GM21825 (cell line): ENCODE data around the gene CRIP1.

ENCODE experiments used
- ATAC-seq: cut with Tn5 transposase; IDR thresholded peaks from one replicate; pipeline ENCODE4 v1.9.1; 2021; ENCODE audit warnings: mild to moderate bottlenecking, moderate library complexity; ENCODE audit not compliant: unreplicated experiment

The CRIP1 gene, protein sequence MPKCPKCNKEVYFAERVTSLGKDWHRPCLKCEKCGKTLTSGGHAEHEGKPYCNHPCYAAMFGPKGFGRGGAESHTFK

DNA sequence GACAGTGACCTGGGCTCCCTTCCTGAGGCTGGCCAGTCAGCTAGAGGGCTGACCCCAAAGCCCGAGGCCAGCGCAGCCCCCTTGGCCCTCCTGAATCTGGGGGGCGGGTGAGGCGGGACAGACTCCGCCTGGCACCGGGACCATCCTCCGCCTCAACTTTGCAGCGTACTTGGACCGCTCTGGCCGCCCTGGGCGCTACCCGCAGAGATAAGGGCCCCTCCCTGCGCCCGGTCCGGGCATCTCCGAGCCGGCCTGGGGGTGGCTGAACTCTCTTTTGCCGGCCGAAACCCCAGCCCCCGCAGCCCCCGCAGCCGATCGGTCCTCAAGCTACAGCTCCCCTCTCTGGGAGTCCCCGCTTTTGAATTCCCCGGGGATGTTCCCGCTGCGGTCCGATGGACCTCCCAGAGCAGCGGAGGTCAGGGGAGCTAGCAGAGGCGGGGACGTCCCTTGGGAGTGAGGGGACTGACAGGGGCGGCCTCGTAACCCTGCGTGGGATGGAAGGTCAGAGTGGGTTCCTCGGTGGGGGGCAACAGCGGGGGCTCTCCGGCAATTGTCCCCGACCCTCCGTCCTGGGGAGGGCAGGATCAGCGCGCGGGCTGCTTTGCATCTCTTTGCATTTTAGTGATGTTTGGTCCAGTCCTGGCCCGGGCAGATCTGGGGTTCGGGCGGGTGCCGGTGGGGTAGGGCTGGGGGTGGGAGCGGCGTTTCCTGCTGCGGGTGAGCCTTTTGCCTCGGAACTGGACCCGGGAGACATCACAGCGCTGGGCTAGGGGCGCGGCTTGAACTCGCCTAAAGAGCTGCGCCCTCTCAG is at the start of gene CRIP1:
CRIP1 (plus strand) TSS at position 724 of the 811 bp plus-strand sequence. CDS start 374 bp downstream, outside the sequence.
- ATAC-seq = no peak

DNA sequence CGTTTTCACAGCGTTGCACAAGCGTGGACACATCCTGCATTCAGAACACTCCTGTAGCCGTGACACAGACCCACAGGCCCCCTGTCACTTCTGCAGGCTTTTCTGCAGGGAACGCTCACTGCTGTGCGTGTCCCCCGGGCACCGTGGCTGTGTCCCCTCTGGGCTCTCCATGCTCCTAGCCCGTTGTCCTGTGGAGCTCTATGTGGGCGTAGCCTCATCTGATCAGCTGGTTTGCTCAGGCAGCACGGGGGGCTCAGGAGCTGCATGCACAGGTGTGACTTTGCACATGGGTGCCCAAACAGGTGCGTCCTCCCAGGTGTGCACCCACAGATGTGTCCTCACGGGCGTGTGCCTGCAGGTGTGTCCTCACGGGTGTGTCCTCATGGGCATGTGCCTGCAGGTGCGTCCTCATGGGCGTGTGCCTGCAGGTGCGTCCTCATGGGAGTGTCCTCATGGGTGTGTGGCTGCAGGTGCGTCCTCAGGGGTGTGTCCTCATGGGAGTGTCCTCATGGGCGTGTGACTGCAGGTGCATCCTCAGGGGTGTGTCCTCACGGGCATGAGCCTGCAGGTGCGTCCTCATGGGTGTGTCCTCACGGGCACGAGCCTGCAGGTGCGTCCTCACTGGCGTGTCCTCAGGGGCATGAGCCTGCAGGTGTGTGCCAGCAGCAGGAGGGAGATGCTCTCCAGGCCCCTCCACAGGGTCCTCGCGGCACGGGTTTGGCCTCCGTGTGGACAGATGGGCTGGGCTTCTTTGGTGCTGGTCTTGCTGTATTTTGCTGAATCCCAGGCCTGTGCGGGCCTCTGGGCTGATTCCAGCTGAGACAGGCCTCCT is 49.6 kb upstream of the CRIP1 start:
- no peak for ATAC-seq

DNA sequence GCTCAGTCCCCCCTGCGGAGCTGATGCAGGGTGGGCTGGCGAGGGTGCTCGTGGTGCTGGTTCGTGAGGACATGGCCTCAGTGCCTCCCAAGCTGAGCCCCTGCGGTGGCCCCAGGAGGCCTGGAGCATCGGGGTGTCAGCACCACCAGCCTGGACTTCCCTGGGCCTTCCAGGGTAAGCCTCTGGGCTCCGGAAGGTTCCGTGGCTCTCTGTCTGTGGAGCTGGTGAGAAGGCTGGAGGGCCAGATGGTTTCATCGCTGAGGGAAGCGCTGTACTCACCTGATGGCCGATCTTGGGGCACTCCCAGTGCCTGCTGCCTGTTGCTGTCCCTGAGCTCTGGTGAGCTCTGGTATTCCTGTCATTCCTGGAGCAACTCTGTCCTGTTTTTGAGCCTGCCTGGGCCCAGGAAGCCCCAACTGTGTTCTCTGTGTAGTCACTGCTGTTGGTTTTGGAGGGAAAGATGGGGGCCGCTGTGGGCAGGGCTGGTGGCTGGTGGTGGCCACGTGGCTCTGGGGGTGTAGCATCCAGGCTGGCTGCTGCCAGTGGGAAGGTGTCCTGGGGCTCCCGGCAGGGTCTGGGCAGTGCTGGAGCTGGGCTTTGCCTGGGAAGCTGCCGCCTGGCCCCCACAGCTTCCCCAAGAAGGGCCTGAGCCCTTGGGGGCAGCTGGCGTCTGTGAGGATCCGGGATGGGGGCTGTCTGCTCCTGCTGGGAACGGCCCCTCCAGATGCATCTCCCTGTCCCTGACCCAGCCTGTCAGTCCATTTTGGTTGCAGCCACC is 48.8 kb upstream of the CRIP1 start:
- no peak for ATAC-seq

GRCh38 chr14:105439179-105439578 is 47.5 kb upstream of the CRIP1 start:
- ATAC-seq = no peak

DNA sequence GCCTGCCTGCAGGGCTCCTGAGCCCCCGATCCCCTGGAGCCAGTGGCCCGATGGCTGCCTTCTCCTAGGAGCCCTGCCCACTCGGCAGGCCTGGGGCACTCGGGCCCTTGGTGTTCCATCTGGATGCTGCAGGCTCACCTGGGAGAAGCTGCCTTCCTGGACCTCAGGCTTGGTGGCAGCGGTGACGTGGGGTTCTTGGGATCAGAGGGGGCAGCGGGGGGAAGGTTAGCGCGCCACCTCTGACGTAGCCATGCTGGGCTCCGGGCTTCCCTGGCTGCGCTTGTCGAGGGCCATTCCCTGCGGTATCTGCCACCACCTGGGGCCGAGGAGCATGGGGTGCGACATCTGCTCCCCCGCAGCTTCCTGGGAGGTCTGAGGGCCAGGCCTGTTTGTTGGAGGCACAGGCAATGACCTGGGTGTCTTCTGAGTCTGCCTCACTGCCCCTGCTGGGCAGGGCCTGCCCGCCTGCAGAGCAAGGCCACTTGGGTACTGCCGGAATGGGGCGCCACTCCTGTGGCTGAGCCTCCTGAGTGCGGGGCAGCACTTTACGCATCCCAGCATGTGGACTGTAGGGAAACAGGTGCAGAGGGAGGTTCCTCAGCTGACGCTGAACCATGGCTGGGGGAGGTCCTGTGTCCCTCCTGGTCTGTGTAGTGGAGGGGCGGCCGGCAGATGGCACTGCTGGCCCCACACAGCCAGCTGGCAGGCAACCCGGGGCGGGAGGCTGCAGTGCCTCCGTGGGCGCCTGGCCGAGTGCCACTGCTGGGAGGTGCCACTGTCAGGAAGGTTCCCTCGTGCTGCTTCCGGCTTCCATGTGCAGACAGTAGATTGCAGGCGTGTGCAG is 46.8 kb upstream of the CRIP1 start:
- no peak for ATAC-seq

GRCh38 chr14:105440554-105440900 is 46.2 kb upstream of the CRIP1 start:
- ATAC-seq = no peak

- ATAC-seq = no peak
Measured at GRCh38 chr14:105440992-105441391, 45.7 kb upstream of the CRIP1 start.

DNA sequence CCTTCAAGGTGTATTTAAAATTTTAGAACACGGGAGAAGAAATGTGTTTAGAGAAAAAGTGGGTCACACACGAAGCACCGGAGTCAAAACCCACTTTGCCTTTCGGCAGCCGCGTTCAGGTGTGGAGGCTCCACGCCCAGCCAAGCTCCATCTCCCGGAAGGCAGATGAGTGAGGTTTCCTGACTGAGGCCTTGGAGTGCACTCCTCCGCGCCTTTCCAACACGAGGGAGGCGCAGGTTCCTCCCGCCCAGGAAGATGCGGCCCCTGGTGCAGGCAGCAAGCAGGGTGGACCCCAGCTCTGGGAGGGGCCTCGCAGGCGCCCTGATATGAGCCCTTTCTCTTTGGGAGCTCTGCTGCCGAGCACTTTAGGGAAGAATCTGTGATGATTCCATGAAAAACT is 44.6 kb upstream of the CRIP1 start:
- no peak for ATAC-seq

DNA sequence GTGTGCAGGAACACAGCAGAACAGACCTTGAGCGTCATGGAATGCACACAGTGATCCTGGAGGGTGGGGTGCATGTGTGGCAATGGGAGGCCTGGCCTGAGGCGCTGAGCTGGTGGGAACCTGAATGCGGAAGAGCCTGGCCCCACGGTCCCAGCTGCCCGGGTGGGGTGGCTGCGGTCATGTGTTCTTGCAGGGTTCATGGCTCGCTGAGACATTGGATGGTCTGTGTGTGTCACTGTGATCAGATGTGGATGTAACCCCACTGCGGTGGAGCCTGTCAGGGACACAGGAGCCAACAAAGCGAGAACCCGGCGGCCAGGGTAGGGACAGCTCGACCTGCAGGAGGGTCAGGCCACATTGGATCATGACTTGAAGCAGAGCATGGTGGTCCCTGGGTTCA is 43.9 kb upstream of the CRIP1 start:
- ATAC-seq = no peak

GRCh38 chr14:105444859-105445258 is 41.8 kb upstream of the CRIP1 start:
- no peak for ATAC-seq

GRCh38 chr14:105445290-105445689 is 41.4 kb upstream of the CRIP1 start:
- ATAC-seq = no peak

DNA sequence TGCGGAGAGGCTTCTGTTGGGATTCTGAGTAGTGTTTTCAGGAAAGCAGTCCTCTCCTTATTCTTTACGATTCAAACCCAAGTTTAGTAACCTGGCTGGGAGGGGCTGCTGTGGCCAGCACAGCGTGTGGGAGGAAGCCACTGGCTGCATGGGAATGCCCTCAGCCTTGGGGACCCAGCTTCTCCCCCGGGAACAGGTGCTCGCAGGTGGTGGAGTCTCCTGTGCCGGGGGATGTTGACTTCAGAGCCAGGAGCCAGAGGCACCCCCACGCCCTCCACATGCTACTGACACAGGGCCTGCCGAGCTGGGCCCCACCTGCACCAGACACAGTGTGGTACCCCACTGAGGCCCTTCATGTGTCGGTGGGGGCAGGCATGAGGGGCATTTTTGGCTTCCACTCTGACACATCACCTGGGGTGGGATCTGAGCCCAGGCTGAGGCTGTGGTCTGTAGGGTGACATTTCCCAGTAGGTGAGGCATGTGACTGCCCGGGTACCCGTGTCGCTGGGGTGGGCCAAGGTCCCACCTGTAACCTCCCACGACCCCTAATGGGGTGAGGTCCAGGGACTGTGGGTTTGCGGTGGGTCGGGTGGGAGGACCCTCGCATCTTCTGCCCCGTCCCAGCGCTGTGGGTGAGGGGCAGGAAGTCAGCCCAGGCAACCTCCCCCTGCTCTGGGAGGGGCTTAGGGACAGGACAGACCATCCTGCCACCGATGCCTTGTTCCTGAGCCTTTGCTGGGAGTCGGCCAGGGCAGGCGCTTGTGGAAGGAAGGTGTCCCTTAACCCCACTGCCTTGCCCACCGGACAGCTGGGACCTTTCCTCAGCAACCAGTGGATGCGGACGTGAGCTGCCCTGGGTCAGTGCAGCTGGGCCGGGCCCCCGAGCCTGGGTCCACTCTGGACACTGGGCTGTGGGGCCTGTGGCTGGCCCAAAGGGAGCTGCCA is 40.5 kb upstream of the CRIP1 start:
- no peak for ATAC-seq

GRCh38 chr14:105446971-105447370 is 39.7 kb upstream of the CRIP1 start:
- ATAC-seq = no peak

DNA sequence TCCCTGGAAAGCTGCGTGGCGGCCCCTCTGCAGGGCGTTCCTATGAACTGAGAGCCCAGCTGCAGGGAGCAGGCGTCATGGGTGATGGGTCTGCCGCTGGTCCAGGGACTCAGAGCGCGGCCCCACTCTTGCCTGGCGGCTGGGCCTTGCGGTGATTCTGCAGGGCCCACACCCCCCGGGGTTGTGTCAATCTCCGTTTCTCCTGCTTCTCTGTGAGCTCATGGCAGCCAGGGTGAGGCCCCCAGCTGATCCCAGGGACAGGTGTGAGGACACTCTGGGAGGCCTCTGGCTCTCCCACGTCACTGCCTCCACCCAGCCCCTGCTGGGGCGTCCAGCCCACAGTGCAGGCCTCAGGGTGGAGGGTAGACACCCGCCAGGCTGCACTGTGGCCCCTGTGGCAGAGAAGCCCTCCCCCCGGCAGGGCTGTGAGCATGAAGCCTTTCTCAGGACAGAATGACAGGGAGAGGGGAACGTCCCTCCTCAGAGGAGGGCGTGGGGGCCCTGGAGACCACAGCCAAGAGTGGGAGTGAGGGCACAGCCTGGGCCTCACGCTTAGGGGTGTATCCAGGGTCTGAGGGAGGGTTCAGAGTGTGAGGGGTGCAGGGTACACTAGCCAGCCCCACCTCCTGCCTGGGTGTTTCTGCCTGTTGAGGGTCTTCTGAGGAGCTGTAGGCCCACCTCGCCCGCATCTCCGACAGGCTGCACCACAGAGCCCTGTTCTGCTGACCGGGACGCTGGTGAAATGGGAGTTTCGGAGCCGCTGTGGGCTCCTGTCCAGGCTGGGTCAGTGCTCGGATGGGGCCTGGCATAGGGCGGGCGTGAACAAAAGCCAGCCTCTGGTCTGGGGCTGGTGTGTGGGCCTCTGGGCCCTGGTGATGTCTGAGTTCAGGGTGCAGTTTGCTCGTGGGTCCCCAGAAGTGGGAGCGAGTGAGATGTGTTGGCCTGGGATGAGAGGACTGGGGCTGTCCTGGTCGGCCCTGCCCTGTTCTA is 38.7 kb upstream of the CRIP1 start:
- no peak for ATAC-seq

DNA sequence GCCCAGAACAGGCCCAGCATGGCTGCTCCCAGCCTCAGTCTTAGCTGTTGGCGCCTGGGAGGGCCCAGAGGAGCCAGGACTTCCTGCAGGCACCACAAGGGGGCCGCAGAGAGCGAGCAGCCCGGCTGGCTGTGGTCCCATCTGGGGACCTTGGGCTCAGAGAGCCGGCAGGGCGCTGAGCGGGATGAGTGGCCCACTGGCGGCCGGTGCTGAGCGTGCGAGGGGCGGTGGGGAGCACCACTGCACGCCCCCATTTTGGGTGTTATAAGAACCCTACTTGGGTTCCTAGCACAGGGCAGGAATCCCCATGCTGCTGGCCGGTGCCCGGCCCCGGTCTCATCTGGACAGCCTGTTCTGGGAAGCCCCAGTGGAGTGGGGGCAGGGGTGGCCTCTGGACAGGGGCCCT is 38.0 kb upstream of the CRIP1 start:
- no peak for ATAC-seq

DNA sequence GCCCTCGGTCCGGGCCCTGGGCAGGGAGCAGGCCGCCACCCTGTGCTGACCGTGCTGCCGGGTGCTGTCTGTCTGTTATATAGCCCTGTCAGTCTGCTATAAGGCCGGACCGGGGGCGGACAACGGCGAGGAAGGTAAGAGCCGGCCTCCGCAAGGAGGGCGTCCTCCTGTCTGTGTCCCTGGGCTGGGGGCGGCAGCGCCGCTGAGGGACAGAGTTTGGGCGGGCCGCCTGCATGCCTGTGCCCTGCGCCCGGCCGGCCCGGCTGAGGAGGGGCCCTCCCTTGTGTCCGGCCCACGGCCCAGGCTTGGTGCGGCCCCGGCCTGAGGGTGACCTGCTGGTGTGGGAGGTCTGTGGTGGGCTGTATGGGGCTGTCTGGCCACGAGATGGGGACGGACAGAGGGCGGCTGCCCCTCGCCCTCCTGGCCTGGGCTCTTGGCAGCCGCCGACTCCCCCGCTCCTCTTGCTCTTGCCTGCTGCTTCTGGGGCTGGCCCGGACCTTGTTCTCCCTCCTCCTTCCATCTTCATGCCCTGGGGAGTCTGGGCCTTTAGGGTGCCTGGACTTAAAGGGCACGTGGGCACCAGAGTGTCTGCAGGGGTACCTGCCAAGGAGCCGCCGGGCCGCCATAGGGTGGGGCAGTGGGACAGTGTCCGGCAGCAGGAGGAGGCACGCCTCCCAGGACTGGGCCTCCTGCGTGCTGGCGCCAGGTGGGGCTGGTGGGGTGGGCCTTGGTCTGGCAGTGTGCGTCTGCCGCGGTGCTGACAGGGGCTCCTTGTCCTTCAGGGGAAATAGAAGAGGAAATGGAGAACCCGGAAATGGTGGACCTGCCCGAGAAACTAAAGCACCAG is 37.2 kb upstream of the CRIP1 start:
- no peak for ATAC-seq

DNA sequence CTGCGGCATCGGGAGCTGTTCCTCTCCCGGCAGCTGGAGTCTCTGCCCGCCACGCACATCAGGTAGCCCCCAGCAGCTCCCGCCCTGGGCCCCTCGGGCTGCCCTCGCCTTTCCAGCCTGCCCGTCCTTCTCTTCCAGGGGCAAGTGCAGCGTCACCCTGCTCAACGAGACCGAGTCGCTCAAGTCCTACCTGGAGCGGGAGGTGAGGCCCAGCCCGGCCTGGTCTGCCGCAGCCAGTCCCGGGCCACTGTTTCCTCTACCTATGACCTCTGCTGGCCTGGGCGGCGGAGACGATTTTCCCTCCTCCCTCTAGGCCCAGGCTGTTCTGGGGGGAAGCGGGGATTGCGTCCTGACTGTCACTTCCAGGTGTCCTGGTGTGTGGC is 36.6 kb upstream of the CRIP1 start:
- ATAC-seq = no peak
